Measurements from ENCODE around the gene FGF4.

DNA sequence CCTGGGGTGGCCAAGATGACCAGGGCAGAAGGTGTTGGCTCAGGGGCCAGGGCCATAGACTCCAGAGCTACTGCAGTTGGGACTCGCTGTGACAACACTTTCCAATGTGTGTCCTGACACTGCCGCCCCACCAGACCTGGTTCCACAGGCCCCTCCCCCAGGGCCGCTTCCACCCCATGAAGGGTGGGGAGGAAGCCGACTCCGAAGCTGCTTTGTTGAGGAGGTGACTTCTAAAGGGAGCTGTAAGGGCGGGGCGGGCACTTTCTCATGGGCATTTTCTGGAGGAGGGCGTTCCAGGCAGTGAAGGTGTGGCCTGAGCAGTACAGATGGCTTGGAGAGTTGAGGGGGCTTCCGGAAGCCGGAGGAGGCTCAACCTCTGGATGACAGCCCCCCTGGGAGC is 37.8 kb upstream of the FGF4 start:
- no peak for TF ChIP-seq GATA1 (IDR thresholded peaks at IDR 0.05; ENCODE audit: low read depth, low read length)
- no peak for TF ChIP-seq POLR2A (IDR thresholded peaks at IDR 0.05; ENCODE audit: low read length)

Measured in erythroblast (primary cell).